K562 (cell line): ENCODE results near the gene GATA2. TPM values are rescaled to one million over a fixed set of nuclear protein-coding genes. Genes with fewer than 3 reads are reported as not detected.

Source experiments
- ATF4 ChIP-seq: fragments of 450-650 bp; formaldehyde crosslinking; IDR thresholded peaks from 2 replicates; pipeline ENCODE4 v1.4.0; 2022; ENCODE audit warnings: mild to moderate bottlenecking, moderate library complexity
- ELF1 ChIP-seq: fragments of 200-800 bp; sonication (Bioruptor generic); IDR thresholded peaks from 2 replicates; pipeline ENCODE4 v1.6.1; 2016; ENCODE audit warnings: missing genetic modification characterization, missing compliant biosample characterization
- FIP1L1 ChIP-seq: fragments of 200-400 bp; formaldehyde crosslinking; IDR thresholded peaks from 2 replicates; pipeline ENCODE4 v1.6.1; 2018; ENCODE audit warnings: mild to moderate bottlenecking, low read depth, low read length; ENCODE audit not compliant: poor library complexity, severe bottlenecking
- GTF2A2 ChIP-seq: IDR thresholded peaks from 2 replicates; pipeline ENCODE4 v1.6.1; 2016; ENCODE audit warnings: mild to moderate bottlenecking, missing genetic modification characterization, missing compliant biosample characterization
- HSF4 ChIP-seq: fragments of 250-450 bp; sonication (Bioruptor Pico); IDR thresholded peaks from 2 replicates; pipeline ENCODE4 v2.1.2; 2022; ENCODE audit warnings: mild to moderate bottlenecking, moderate library complexity, borderline replicate concordance
- POLR2G ChIP-seq: fragments of 200-400 bp; formaldehyde crosslinking; IDR thresholded peaks from 2 replicates; pipeline ENCODE4 v1.6.1; 2017; ENCODE audit warnings: low read depth, mild to moderate bottlenecking, antibody characterized with exemption, low read length, moderate library complexity
- SOX6 ChIP-seq: fragments of 450-650 bp; IDR thresholded peaks from 2 replicates; pipeline ENCODE4 v1.6.1; 2014; ENCODE audit warnings: mild to moderate bottlenecking
- SRSF9 ChIP-seq: fragments of 200-400 bp; formaldehyde crosslinking; IDR thresholded peaks from 2 replicates; pipeline ENCODE4 v1.6.1; 2017; ENCODE audit warnings: low read depth, low read length, borderline replicate concordance
- UBTF ChIP-seq, 2 experiments: IDR thresholded peaks; 2 replicates each; pipeline ENCODE4 v1.6.1; 2012; ENCODE audit warnings: improper control_type of control experiment in 2 of 2, low read depth in 2 of 2, low read length in 2 of 2, borderline replicate concordance in 1 of 2
- ZBTB9 ChIP-seq: fragments of 450-650 bp; formaldehyde crosslinking; IDR thresholded peaks from 2 replicates; pipeline ENCODE4 v1.4.0; 2020; ENCODE audit warnings: mild to moderate bottlenecking, moderate library complexity
- ZNF280A ChIP-seq: fragments of 450-650 bp; IDR thresholded peaks from 2 replicates; pipeline ENCODE4 v1.6.1; 2018; ENCODE audit warnings: mild to moderate bottlenecking, low read depth; ENCODE audit not compliant: partially characterized antibody
- ZNF518B ChIP-seq: fragments of 250-450 bp; sonication (Bioruptor Pico); IDR thresholded peaks from 2 replicates; pipeline ENCODE4 v1.5.0; 2021; ENCODE audit warnings: mild to moderate bottlenecking, moderate library complexity
- polyA plus RNA-seq, 8 experiments: library from polyadenylated mRNA; depleted of rRNA in 4 of 8; stranded (reverse) in 5 of 8; unstranded in 3 of 8; fragments of >200 nt; fragmentation: Nextera tagmentation in 2 of 8; fragmentation: Illumina TruSeq in 1 of 8; extraction: Ambion mirVana in 2 of 8; extraction: Trizol in 1 of 8; gene quantifications; 2 replicates each; pipeline versions ENCODE4 v1.2.1 to v1.2.3, GENCODE V29; 2011 to 2014; ENCODE audit warnings: inconsistent platforms in 1 of 8, missing spikeins in 1 of 8
- total RNA-seq, 7 experiments: library from RNA; depleted of rRNA in 6 of 7; stranded (reverse); fragments of >200 nt in 6 of 7; fragmentation: Illumina TruSeq in 2 of 7; extraction: Trizol in 2 of 7; gene quantifications; 2 replicates each; pipeline versions ENCODE4 v1.2.1 to v1.2.3, GENCODE V29; 2011 to 2021; ENCODE audit warnings: low replicate concordance in 1 of 7

GATA2 gene
- total and polyA plus RNA-seq, 9 of the 15 experiments (the other 6 are each of a cell fraction or from before 2014, with no cell fraction given) = 8.5 to 218 (median 50.8) TPM

GRCh38 chr3:128489674-128489926, 3.4 kb downstream of the GATA2 start (continued):
- no peak for TF ChIP-seq ATF4 (CRISPR knock-in tag)
- TF ChIP-seq SRSF9 = no peak
- TF ChIP-seq HSF4 (CRISPR knock-in tag) = no peak
- TF ChIP-seq ZBTB9 (CRISPR knock-in tag) = no peak
- TF ChIP-seq ZNF280A = no peak
- TF ChIP-seq UBTF (IDR thresholded peaks at IDR 0.05; ENCODE audit: borderline replicate concordance in 1 of 2, low read depth in 2 of 2, low read length in 2 of 2) = 0 out of 4 replicates have a peak, but pooled peaks of 1 of the 2 experiments have one; percentile 19
- peak; percentile 73 for TF ChIP-seq FIP1L1
- TF ChIP-seq GTF2A2 = no peak
- TF ChIP-seq SOX6 = 0 out of 2 replicates have a peak, but pooled peaks have one; percentile 10
- 0 out of 2 replicates have a peak, but pooled peaks have one; percentile 13 for TF ChIP-seq POLR2G
- TF ChIP-seq ELF1 (tag) = no peak
- no peak for TF ChIP-seq ZNF518B (CRISPR knock-in tag)
